Measurements from ENCODE around the gene EIF3M.

DNA sequence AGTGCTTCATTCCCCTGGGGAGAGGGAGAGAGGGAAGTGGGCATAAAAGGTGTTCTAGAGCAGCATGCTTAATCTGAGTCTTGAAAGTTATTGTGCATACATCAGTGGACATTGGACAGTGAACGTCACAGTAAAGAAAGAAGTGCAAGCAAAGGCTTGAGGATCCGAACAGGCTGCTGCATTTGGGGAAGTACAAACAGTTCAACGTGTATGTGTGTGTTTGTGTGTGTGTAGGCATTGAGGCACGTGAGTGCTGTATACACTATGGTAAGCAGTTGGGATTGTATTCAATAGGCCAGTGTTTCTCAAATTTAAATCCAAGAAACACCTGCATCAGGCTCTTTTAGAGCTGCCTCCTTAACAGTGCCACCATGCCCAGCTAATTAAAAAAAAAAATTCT is 10.4 kb upstream of the EIF3M start:
- TF ChIP-seq MYC (IDR thresholded peaks at IDR 0.05; ENCODE audit: low read depth, low read length), result no peak
- TF ChIP-seq, protein P1, sequence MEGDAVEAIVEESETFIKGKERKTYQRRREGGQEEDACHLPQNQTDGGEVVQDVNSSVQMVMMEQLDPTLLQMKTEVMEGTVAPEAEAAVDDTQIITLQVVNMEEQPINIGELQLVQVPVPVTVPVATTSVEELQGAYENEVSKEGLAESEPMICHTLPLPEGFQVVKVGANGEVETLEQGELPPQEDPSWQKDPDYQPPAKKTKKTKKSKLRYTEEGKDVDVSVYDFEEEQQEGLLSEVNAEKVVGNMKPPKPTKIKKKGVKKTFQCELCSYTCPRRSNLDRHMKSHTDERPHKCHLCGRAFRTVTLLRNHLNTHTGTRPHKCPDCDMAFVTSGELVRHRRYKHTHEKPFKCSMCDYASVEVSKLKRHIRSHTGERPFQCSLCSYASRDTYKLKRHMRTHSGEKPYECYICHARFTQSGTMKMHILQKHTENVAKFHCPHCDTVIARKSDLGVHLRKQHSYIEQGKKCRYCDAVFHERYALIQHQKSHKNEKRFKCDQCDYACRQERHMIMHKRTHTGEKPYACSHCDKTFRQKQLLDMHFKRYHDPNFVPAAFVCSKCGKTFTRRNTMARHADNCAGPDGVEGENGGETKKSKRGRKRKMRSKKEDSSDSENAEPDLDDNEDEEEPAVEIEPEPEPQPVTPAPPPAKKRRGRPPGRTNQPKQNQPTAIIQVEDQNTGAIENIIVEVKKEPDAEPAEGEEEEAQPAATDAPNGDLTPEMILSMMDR (IDR thresholded peaks at IDR 0.05; ENCODE audit: extremely low read depth in 1 of 2, insufficient read depth in 1 of 2, low read depth in 1 of 2, low read length in 2 of 2), result no peak

Measured in endothelial cell of umbilical vein (primary cell).